Upper lobe of left lung (tissue), 4 donors: ENCODE data around the gene GADL1.

Source experiments
- POLR2A ChIP-seq, 4 donors: fragments of 450-650 bp; IDR thresholded peaks; one replicate each; pipeline ENCODE4 v1.5.1; 2016 to 2017; ENCODE audit warnings: antibody characterized with exemption in 4 of 4, mild to moderate bottlenecking in 2 of 4
- TF ChIP-seq, protein P1 (sequence below), 6 experiments: fragments of 450-650 bp in 4 of 6; fragments of 200-600 bp in 2 of 6; sonication (generic) in 2 of 6; IDR thresholded peaks; one replicate each; pipeline ENCODE4 v1.5.1; 2016 to 2019; ENCODE audit warnings: antibody characterized with exemption in 6 of 6

DNA sequence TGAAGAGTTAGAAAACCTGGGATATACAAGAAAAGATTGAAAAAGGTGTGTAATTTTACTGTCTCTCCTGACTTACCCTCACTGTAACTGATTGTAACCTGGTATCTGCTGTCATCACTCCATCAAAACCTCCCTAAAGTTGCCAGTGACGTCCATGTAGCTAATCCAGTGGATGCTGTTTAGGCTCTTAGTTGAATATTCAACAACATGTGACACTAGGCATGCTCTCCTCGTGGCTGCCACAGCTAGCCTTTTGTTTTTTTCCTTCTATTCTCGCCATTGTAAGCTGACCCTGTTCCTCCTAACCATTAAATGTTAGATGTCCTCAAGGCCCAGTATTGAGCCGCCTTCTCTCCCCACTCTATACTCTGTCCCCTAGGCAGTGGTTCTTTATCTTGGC, 41.6 kb downstream of the GADL1 start:
- TF ChIP-seq, protein P1, sequence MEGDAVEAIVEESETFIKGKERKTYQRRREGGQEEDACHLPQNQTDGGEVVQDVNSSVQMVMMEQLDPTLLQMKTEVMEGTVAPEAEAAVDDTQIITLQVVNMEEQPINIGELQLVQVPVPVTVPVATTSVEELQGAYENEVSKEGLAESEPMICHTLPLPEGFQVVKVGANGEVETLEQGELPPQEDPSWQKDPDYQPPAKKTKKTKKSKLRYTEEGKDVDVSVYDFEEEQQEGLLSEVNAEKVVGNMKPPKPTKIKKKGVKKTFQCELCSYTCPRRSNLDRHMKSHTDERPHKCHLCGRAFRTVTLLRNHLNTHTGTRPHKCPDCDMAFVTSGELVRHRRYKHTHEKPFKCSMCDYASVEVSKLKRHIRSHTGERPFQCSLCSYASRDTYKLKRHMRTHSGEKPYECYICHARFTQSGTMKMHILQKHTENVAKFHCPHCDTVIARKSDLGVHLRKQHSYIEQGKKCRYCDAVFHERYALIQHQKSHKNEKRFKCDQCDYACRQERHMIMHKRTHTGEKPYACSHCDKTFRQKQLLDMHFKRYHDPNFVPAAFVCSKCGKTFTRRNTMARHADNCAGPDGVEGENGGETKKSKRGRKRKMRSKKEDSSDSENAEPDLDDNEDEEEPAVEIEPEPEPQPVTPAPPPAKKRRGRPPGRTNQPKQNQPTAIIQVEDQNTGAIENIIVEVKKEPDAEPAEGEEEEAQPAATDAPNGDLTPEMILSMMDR (IDR thresholded peaks at IDR 0.05) = no peak
- no peak for TF ChIP-seq POLR2A (IDR thresholded peaks at IDR 0.05)
